Skeletal muscle cell (primary cell): Measurements from ENCODE around the gene BBS4.

ENCODE experiments used
- DNase-seq: peaks from one replicate; pipeline ENCODE4 v3.0.0-alpha.2; 2010; ENCODE audit warnings: low read depth
- H3K4me3 ChIP-seq: 2 replicates; pipeline ENCODE4 v1.5.1; 2011; ENCODE audit warnings: low read depth, mild to moderate bottlenecking, control low read depth, low read length, moderate library complexity

The BBS4 gene

GRCh38 chr15:72785841-72786240 is 99.8 kb downstream of the BBS4 start:
- no peak for DNase-seq
- H3K4me3 ChIP-seq: no peak overlapping the region

GRCh38 chr15:72786242-72786641 is 100.2 kb downstream of the BBS4 start:
- DNase-seq: no peak
- no peak overlapping the region for H3K4me3 ChIP-seq

GRCh38 chr15:72786676-72787345 is 100.8 kb downstream of the BBS4 start:
- DNase-seq: no peak
- no peak overlapping the region for H3K4me3 ChIP-seq

DNA sequence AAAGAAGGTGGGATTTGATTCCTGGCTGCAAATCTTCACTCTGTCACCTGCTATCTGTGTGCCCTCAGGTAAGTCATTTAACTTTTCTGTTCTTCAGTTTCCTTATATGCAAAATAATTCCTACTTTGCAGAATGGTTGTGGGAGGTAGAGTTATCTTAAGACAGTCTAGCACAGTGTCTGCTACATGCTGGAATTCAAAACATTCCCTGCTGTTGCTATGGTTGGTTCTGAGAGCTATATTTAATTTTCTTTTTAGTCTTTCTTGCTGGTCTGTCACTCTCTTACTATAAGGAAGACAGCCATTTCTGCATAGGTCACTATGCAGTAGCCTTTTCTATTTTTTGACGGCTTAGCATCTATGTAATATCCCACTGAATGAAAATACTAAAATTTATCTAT is 101.5 kb downstream of the BBS4 start:
- no peak overlapping the region for H3K4me3 ChIP-seq
- DNase-seq: no peak
